RWPE2 (cell line): ENCODE data around the gene CRAMP1.

Experiments used
- ATAC-seq: fragments of 200-7000 bp; cut with Tn5 transposase; 3 replicates; pipeline ENCODE4 v1.9.1; 2021; ENCODE audit warnings: low read depth
- DNase-seq: peaks from one replicate; pipeline ENCODE4 v3.0.0-alpha.2; 2020; ENCODE audit warnings: low spot score
- H3K27ac ChIP-seq: fragments of 450-650 bp; 2 replicates; pipeline ENCODE4 v1.5.1; 2017; ENCODE audit warnings: mild to moderate bottlenecking; ENCODE audit not compliant: poor library complexity, severe bottlenecking
- H3K27me3 ChIP-seq: fragments of 250-450 bp; sonication (Bioruptor Pico); 2 replicates; pipeline ENCODE4 v1.5.1; 2021; ENCODE audit warnings: mild to moderate bottlenecking, moderate library complexity; ENCODE audit not compliant: insufficient read depth, poor library complexity, severe bottlenecking
- H3K36me3 ChIP-seq: fragments of 250-450 bp; sonication (Bioruptor Pico); 2 replicates; pipeline ENCODE4 v1.5.1; 2020; ENCODE audit warnings: low read depth, mild to moderate bottlenecking, moderate library complexity
- H3K4me1 ChIP-seq: fragments of 250-450 bp; sonication (Bioruptor Pico); 2 replicates; pipeline ENCODE4 v1.5.1; 2021; ENCODE audit warnings: mild to moderate bottlenecking, moderate library complexity; ENCODE audit not compliant: insufficient read depth, poor library complexity, severe bottlenecking
- H3K4me3 ChIP-seq: fragments of 250-450 bp; sonication (Bioruptor Pico); 2 replicates; pipeline ENCODE4 v1.5.1; 2021; ENCODE audit warnings: mild to moderate bottlenecking, moderate library complexity; ENCODE audit not compliant: severe bottlenecking
- H3K9me3 ChIP-seq: fragments of 250-450 bp; sonication (Bioruptor Pico); 2 replicates; pipeline ENCODE4 v1.5.1; 2021; ENCODE audit warnings: mild to moderate bottlenecking, moderate library complexity; ENCODE audit not compliant: severe bottlenecking
- TF ChIP-seq, protein P1 (sequence below): fragments of 450-650 bp; IDR thresholded peaks from one replicate; pipeline ENCODE4 v1.5.1; 2017; ENCODE audit warnings: mild to moderate bottlenecking, moderate library complexity; ENCODE audit not compliant: poor library complexity, severe bottlenecking

CRAMP1 gene

DNA sequence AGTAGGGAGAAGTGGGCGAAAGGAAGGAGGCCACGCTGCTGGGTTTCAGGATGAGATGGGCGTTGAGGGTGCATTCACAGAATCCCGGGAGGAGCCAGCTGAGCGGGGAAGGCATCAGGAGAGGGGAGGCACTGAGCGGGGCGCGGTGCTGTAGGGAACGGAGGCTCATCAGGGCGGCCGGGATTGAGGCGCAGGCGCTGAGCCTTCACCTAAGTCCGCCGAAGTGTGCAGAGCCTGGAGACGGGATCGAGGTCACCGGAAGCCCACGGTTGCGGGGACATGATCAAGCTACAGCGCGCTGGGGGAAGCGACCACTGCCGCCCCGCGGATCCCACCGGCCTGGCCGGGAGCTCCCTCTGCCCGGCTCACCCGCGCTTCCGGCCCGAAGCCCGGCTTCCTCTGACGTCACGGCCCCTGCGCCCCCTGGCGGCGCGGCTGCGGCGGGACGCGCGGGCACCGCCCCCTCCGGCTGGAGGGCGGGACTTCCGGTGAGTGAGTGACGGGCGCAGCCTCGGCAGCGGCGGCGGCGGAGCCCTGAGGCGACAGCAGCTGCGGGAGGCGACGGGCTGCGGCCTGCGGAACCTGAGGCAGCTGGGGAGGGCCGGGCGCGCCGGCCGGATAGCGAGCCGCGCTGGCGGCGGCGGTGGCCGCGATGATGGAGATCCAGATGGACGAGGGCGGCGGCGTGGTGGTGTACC, 93.7 kb downstream of the CRAMP1 start, which contains the start of gene MAPK8IP3:
MAPK8IP3 (plus strand) TSS at position 508 of the 698 bp plus-strand sequence; CDS start at position 653, 145 bp downstream.
- peak within 1 kb of the TSS; percentile 59 for H3K4me3 ChIP-seq
- peak; percentile 72 for ATAC-seq
- no peak for DNase-seq
- H3K36me3 ChIP-seq = peaks cover 17% of the 10 kb centered on the region
- no peaks in the 10 kb centered on the region for H3K27me3 ChIP-seq
- no peaks in the 10 kb centered on the region for H3K9me3 ChIP-seq
- peaks cover 24% of the 10 kb centered on the region for H3K4me1 ChIP-seq
- peak within 1 kb of the TSS; percentile 91 for H3K27ac ChIP-seq
- TF ChIP-seq, protein P1, sequence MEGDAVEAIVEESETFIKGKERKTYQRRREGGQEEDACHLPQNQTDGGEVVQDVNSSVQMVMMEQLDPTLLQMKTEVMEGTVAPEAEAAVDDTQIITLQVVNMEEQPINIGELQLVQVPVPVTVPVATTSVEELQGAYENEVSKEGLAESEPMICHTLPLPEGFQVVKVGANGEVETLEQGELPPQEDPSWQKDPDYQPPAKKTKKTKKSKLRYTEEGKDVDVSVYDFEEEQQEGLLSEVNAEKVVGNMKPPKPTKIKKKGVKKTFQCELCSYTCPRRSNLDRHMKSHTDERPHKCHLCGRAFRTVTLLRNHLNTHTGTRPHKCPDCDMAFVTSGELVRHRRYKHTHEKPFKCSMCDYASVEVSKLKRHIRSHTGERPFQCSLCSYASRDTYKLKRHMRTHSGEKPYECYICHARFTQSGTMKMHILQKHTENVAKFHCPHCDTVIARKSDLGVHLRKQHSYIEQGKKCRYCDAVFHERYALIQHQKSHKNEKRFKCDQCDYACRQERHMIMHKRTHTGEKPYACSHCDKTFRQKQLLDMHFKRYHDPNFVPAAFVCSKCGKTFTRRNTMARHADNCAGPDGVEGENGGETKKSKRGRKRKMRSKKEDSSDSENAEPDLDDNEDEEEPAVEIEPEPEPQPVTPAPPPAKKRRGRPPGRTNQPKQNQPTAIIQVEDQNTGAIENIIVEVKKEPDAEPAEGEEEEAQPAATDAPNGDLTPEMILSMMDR = peak; percentile 96

DNA sequence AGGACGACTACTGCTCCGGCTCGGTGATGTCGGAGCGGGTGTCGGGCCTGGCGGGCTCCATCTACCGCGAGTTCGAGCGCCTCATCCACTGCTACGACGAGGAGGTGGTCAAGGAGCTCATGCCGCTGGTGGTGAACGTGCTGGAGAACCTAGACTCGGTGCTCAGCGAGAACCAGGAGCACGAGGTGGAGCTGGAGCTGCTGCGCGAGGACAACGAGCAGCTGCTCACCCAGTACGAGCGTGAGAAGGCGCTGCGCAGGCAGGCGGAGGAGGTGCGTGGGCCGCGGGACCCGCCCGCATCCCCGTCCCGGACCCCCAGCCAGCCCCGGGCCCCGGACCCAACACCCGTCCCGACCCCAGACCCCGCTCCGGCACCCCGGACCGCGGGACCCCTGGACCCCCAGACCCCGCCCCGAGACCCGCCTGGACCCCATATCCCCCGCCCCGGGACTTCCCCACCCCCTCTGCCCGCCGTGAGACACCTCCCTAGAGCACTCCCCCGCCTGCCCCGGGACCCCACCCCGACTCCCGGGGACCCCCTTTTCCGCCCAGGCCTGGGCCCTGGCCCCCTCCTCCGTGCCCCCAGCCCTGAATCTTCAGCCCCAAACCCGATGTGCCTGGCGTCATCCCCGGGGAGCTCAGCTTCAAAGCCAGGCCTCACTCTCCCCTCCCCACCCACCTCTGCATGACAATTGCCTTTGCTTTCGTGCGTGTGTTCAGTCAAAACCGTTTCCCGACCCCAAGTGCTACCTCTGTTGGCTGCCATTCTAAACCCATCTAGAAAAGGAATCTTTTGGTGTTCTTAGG, 94.4 kb downstream of the CRAMP1 start:
- H3K9me3 ChIP-seq = no peaks in the 10 kb centered on the region
- peak overlapping the region; percentile 91 for H3K27ac ChIP-seq
- peak overlapping the region; percentile 59 for H3K4me3 ChIP-seq
- TF ChIP-seq, protein P1 = no peak
- ATAC-seq (peak; percentile 15), DNase-seq (no peak)
- peaks cover 16% of the 10 kb centered on the region for H3K4me1 ChIP-seq
- peaks cover 13% of the 10 kb centered on the region for H3K36me3 ChIP-seq
- H3K27me3 ChIP-seq = no peaks in the 10 kb centered on the region

DNA sequence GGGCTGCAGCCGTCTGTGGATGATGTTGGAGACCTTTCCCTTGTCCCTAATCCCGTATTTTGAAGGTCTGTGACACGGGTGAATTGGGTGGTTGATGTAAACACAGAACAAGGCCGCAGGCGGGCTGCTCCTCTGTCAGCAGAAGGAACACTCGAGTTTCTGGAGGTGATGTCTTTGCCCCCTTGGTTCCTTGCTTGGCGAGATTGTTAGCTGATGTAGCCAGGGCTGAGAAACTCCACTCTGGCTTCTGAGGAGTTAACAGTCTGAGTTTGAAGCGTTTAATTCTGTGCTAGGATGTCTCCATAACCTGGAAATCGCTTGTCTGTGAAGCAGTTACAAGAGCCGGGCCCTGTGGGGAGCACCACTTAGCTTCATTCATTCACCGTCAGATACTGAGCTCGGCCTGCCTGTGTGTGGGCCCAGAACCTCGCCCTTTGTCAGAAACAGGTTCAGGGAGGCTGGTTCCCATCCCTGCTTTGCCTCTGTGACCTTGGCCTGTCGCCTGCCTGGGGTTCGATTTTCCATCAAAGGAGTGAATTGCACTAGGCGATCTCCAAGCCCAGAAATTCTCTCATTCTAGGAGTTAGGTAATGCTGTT, 95.1 kb downstream of the CRAMP1 start:
- Histone ChIP-seq H3K27me3 (no peaks in the 10 kb centered on the region), H3K36me3 (peaks cover 6% of the 10 kb centered on the region), H3K4me3 (peak overlapping the region; percentile 59), H3K9me3 (no peaks in the 10 kb centered on the region), H3K27ac (peak overlapping the region; percentile 91), H3K4me1 (peaks cover 15% of the 10 kb centered on the region)
- DNase-seq = no peak
- ATAC-seq = no peak
- TF ChIP-seq, protein P1 = no peak

DNA sequence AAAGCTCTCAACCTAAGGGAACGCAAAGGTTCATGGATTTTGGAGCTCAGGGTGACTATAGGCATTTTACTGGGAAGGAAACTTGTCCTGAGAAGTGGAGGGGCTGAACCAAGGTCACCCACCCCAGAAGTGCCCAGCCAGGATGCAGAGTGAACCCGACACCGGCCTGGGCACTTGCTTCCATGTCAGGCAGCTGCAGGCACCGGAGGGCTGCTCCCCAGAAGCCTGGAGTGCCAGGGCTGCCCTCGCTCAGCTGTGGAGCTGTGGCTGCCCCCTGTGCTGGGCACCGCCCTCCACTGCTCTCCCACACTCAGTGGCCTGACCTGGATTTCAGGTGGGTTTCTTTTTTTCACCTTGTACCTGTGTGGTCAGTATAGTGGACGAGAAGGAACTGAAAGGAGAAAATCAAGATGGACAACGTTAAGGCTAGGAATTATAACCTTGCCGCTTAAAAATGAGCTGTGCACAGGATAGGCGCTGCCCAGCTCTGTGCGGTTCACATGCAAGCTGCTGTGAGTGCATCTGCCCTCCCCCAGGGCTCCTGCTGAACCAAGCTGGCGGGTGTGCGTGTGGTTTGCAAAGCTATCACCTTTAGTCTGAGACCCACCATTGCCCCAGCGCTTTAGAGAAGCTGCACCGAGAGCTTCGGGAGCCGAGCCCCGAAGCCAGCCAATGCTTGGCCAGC, 96.1 kb downstream of the CRAMP1 start:
- DNase-seq (no peak), ATAC-seq (no peak)
- TF ChIP-seq, protein P1 = no peak
- H3K9me3 ChIP-seq = no peaks in the 10 kb centered on the region
- H3K4me1 ChIP-seq = peaks cover 15% of the 10 kb centered on the region
- H3K4me3 ChIP-seq = no peak overlapping the region
- H3K36me3 ChIP-seq = no peaks in the 10 kb centered on the region
- H3K27me3 ChIP-seq = no peaks in the 10 kb centered on the region
- no peak overlapping the region for H3K27ac ChIP-seq
